Measurements from ENCODE around the gene PDE4D.

The PDE4D gene

DNA sequence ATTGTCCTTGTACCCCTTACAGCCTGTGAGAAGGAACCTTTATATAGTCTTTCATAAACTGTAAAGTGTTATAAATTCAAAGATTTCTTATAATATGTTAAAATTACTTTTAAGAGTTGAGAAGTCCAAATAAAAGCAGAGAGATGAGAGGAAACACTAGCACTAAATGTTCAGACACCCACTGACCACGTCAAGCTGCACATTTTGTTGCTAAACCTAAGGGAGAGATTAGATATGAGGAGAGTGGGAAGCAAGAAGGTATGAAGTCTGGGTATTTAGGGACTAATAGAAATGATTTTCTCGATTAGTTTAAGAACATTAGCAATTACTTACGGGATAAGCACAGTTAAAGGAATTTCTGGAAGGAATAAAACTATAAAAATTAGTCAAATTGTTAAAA lies 803.8 kb downstream of the PDE4D start:
- Histone ChIP-seq H3K27ac (replicated peaks) (no peak overlapping the region), H3K4me3 (replicated peaks; ENCODE audit: insufficient read depth, low read length) (no peak overlapping the region), H3K27me3 (ENCODE audit: insufficient read depth, poor library complexity, severe bottlenecking) (no peaks in the 10 kb centered on the region)
- TF ChIP-seq SPI1 (IDR thresholded peaks at IDR 0.05; ENCODE audit: borderline replicate concordance, low read depth) (no peak), GABPA (IDR thresholded peaks at IDR 0.05; ENCODE audit: low read depth) (no peak), POLR2AphosphoS5 (IDR thresholded peaks at IDR 0.05; ENCODE audit: low read depth) (no peak)
- TF ChIP-seq, protein P1, sequence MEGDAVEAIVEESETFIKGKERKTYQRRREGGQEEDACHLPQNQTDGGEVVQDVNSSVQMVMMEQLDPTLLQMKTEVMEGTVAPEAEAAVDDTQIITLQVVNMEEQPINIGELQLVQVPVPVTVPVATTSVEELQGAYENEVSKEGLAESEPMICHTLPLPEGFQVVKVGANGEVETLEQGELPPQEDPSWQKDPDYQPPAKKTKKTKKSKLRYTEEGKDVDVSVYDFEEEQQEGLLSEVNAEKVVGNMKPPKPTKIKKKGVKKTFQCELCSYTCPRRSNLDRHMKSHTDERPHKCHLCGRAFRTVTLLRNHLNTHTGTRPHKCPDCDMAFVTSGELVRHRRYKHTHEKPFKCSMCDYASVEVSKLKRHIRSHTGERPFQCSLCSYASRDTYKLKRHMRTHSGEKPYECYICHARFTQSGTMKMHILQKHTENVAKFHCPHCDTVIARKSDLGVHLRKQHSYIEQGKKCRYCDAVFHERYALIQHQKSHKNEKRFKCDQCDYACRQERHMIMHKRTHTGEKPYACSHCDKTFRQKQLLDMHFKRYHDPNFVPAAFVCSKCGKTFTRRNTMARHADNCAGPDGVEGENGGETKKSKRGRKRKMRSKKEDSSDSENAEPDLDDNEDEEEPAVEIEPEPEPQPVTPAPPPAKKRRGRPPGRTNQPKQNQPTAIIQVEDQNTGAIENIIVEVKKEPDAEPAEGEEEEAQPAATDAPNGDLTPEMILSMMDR (IDR thresholded peaks at IDR 0.05; ENCODE audit: insufficient read depth, low read length): no peak
- no peak for DNase-seq (ENCODE audit: low read depth in 1 of 2, low spot score in 1 of 2)

DNA sequence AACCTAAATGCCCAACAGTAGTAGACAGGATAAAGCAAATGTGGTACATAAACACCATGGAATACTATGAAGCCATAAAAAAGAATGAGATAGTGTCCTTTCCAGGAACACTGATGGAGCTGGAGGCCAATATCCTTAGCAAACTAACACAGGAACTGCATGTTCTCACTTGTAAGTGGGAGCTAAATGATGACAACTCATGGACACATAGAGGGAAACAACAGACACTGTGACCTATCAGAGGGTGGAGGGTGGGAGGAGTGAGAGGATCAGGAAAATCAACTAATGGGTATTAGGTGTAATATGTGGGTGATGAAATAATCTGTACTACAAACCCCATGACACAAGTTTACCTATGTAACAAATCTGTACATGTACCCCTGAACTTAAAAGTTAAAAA lies 805.0 kb downstream of the PDE4D start:
- no peak overlapping the region for H3K4me3 ChIP-seq (replicated peaks; ENCODE audit: insufficient read depth, low read length)
- no peak overlapping the region for H3K27ac ChIP-seq (replicated peaks)
- no peak for TF ChIP-seq GABPA (IDR thresholded peaks at IDR 0.05; ENCODE audit: low read depth)
- TF ChIP-seq, protein P1 (IDR thresholded peaks at IDR 0.05; ENCODE audit: insufficient read depth, low read length): no peak
- no peak for TF ChIP-seq SPI1 (IDR thresholded peaks at IDR 0.05; ENCODE audit: borderline replicate concordance, low read depth)
- TF ChIP-seq POLR2AphosphoS5 (IDR thresholded peaks at IDR 0.05; ENCODE audit: low read depth): no peak
- TF ChIP-seq, protein P2, sequence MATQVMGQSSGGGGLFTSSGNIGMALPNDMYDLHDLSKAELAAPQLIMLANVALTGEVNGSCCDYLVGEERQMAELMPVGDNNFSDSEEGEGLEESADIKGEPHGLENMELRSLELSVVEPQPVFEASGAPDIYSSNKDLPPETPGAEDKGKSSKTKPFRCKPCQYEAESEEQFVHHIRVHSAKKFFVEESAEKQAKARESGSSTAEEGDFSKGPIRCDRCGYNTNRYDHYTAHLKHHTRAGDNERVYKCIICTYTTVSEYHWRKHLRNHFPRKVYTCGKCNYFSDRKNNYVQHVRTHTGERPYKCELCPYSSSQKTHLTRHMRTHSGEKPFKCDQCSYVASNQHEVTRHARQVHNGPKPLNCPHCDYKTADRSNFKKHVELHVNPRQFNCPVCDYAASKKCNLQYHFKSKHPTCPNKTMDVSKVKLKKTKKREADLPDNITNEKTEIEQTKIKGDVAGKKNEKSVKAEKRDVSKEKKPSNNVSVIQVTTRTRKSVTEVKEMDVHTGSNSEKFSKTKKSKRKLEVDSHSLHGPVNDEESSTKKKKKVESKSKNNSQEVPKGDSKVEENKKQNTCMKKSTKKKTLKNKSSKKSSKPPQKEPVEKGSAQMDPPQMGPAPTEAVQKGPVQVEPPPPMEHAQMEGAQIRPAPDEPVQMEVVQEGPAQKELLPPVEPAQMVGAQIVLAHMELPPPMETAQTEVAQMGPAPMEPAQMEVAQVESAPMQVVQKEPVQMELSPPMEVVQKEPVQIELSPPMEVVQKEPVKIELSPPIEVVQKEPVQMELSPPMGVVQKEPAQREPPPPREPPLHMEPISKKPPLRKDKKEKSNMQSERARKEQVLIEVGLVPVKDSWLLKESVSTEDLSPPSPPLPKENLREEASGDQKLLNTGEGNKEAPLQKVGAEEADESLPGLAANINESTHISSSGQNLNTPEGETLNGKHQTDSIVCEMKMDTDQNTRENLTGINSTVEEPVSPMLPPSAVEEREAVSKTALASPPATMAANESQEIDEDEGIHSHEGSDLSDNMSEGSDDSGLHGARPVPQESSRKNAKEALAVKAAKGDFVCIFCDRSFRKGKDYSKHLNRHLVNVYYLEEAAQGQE (IDR thresholded peaks at IDR 0.05; ENCODE audit: insufficient replicate concordance, low read depth): no peak
- no peak for DNase-seq (ENCODE audit: low read depth in 1 of 2, low spot score in 1 of 2)
- H3K27me3 ChIP-seq (ENCODE audit: insufficient read depth, poor library complexity, severe bottlenecking): no peaks in the 10 kb centered on the region

DNA sequence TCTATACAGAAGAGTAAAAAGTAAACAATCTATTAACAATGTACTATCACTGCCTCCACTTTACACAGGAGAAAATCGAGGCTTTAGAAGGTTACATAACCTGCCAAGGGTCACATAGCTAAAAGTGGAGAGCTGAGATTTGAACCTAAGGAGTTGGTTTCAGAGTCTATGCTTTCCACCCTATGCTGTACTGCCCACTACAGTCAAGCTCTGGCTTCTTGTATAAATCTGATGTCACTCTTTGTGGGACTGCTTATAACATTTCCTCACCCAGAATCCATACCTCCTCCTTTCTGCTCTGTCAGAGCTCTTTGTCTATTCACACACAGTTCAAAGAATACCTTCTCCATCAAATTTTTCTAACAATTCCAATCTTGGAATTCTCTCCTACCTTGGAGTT lies 807.5 kb downstream of the PDE4D start:
- TF ChIP-seq GABPA (IDR thresholded peaks at IDR 0.05; ENCODE audit: low read depth) (no peak), SPI1 (IDR thresholded peaks at IDR 0.05; ENCODE audit: borderline replicate concordance, low read depth) (no peak)
- TF ChIP-seq, protein P2 (IDR thresholded peaks at IDR 0.05; ENCODE audit: insufficient replicate concordance, low read depth): no peak
- no peak for DNase-seq (ENCODE audit: low read depth in 1 of 2, low spot score in 1 of 2)
- Histone ChIP-seq H3K27ac (replicated peaks) (no peak overlapping the region), H3K4me3 (replicated peaks; ENCODE audit: insufficient read depth, low read length) (no peak overlapping the region), H3K27me3 (ENCODE audit: insufficient read depth, poor library complexity, severe bottlenecking) (no peaks in the 10 kb centered on the region)

DNA sequence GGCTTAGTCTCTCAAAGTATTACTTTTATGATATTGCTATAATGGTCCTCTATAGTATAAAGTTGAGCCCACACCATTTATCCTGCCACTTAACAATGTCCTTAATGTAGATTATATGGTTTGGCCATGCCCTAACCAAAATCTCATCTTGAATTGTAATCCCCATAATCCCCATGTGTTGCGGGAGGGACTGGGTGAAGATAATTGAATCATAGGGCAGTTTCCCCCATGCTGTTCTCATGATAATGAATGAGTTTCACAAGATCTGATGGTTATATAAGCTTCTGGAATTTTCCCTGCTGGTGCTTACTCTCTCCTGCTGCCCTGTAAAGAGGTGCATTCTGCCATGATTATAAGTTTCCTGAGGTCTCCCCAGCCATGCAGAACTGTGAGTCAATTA lies 811.8 kb downstream of the PDE4D start:
- no peak overlapping the region for H3K4me3 ChIP-seq (replicated peaks; ENCODE audit: insufficient read depth, low read length)
- H3K27ac ChIP-seq (replicated peaks): no peak overlapping the region
- TF ChIP-seq SPI1 (IDR thresholded peaks at IDR 0.05; ENCODE audit: borderline replicate concordance, low read depth): no peak
- no peak for TF ChIP-seq POLR2AphosphoS5 (IDR thresholded peaks at IDR 0.05; ENCODE audit: low read depth)
- TF ChIP-seq, protein P1 (IDR thresholded peaks at IDR 0.05; ENCODE audit: insufficient read depth, low read length): no peak
- no peak for TF ChIP-seq GABPA (IDR thresholded peaks at IDR 0.05; ENCODE audit: low read depth)
- TF ChIP-seq, protein P2 (IDR thresholded peaks at IDR 0.05; ENCODE audit: insufficient replicate concordance, low read depth): no peak
- DNase-seq (ENCODE audit: low read depth in 1 of 2, low spot score in 1 of 2): no peak
- H3K27me3 ChIP-seq (ENCODE audit: insufficient read depth, poor library complexity, severe bottlenecking): no peaks in the 10 kb centered on the region
